ENCODE measurements around the gene TIMP4.

GRCh38 chr3:12149029-12149428 lies 9.7 kb downstream of the TIMP4 start:
- no peak for TF ChIP-seq CTCF (IDR thresholded peaks at IDR 0.05)
- TF ChIP-seq POLR2A (IDR thresholded peaks at IDR 0.05) = no peak
